Liver (tissue), 9 donors: ENCODE results near the gene SCN2A. TPM values are rescaled to one million over a fixed set of nuclear protein-coding genes. Genes with fewer than 3 reads are reported as not detected.

ENCODE experiments used
- DNase-seq: peaks from one replicate; pipeline ENCODE4 v3.0.0-alpha.2; 2017; ENCODE audit warnings: low spot score
- H3K27ac ChIP-seq, 2 donors: one replicate each; pipeline ENCODE4 v1.7.0; 2013; ENCODE audit warnings: inconsistent platforms in 2 of 2, low read length in 2 of 2, control low read depth in 1 of 2, low read depth in 1 of 2, mild to moderate bottlenecking in 1 of 2
- H3K27me3 ChIP-seq, 4 donors: one replicate each; pipeline versions ENCODE4 v1.6.1 to v1.7.0; 2013; ENCODE audit warnings: low read length in 3 of 4, inconsistent platforms in 1 of 4, mild to moderate bottlenecking in 1 of 4, moderate library complexity in 1 of 4; ENCODE audit not compliant: control insufficient read depth in 4 of 4, insufficient read depth in 4 of 4
- H3K36me3 ChIP-seq, 4 donors: one replicate each; pipeline versions ENCODE4 v1.6.1 to v1.7.0; 2013; ENCODE audit warnings: low read length in 3 of 4, mild to moderate bottlenecking in 3 of 4, low read depth in 1 of 4, moderate library complexity in 1 of 4; ENCODE audit not compliant: control insufficient read depth in 4 of 4, insufficient read depth in 3 of 4
- H3K4me1 ChIP-seq, 4 donors: one replicate each; pipeline versions ENCODE4 v1.6.1 to v1.7.0; 2013; ENCODE audit warnings: low read length in 3 of 4, mild to moderate bottlenecking in 3 of 4, moderate library complexity in 1 of 4; ENCODE audit not compliant: control insufficient read depth in 4 of 4, insufficient read depth in 4 of 4
- H3K4me3 ChIP-seq, 3 donors: one replicate each; pipeline versions ENCODE4 v1.6.1 to v1.7.0; 2013; ENCODE audit warnings: low read length in 3 of 3, control low read depth in 1 of 3, low read depth in 1 of 3, mild to moderate bottlenecking in 1 of 3
- H3K9ac ChIP-seq, 2 donors: one replicate each; pipeline ENCODE4 v1.7.0; 2013; ENCODE audit warnings: low read length in 2 of 2, mild to moderate bottlenecking in 2 of 2, moderate library complexity in 2 of 2, control low read depth in 1 of 2, low read depth in 1 of 2
- H3K9me3 ChIP-seq, 4 donors: one replicate each; pipeline versions ENCODE4 v1.6.1 to v1.7.0; 2013; ENCODE audit warnings: low read length in 3 of 4; ENCODE audit not compliant: control insufficient read depth in 4 of 4
- ATF3 ChIP-seq: IDR thresholded peaks from 2 replicates; pipeline ENCODE4 v1.6.1; 2016; ENCODE audit warnings: antibody characterized with exemption
- CTCF ChIP-seq: fragments of 150-350 bp; IDR thresholded peaks from 2 replicates; pipeline ENCODE4 v1.5.1; 2017; ENCODE audit warnings: improper control_type of control experiment, low read depth, low read length; ENCODE audit not compliant: missing input control
- EGR1 ChIP-seq, 2 donors: IDR thresholded peaks; 2 replicates each; pipeline ENCODE4 v1.6.1; 2016 to 2018; ENCODE audit warnings: antibody characterized with exemption in 2 of 2, low read depth in 2 of 2
- FOXA1 ChIP-seq: IDR thresholded peaks from 2 replicates; pipeline ENCODE4 v1.6.1; 2016; ENCODE audit warnings: antibody characterized with exemption
- FOXA2 ChIP-seq: IDR thresholded peaks from 2 replicates; pipeline ENCODE4 v1.6.1; 2016; ENCODE audit warnings: antibody characterized with exemption
- GABPA ChIP-seq, 2 donors: IDR thresholded peaks in 1 of 2; conservative IDR thresholded peaks in 1 of 2; 2 replicates each; pipeline ENCODE4 v1.6.1; 2016; ENCODE audit warnings: antibody characterized with exemption in 2 of 2, mild to moderate bottlenecking in 1 of 2, moderate library complexity in 1 of 2
- HNF4A ChIP-seq, 2 donors: conservative IDR thresholded peaks; 2 replicates each; pipeline ENCODE4 v1.6.1; 2016; ENCODE audit warnings: antibody characterized with exemption in 2 of 2, mild to moderate bottlenecking in 2 of 2
- HNF4G ChIP-seq: IDR thresholded peaks from 2 replicates; pipeline ENCODE4 v1.6.1; 2016; ENCODE audit warnings: antibody characterized with exemption
- JUND ChIP-seq, 2 donors: IDR thresholded peaks; 2 replicates each; pipeline ENCODE4 v1.6.1; 2016; ENCODE audit warnings: antibody characterized with exemption in 2 of 2
- MAX ChIP-seq: IDR thresholded peaks from 2 replicates; pipeline ENCODE4 v1.6.1; 2016; ENCODE audit warnings: antibody characterized with exemption
- NR2F2 ChIP-seq: IDR thresholded peaks from 2 replicates; pipeline ENCODE4 v1.6.1; 2016; ENCODE audit warnings: antibody characterized with exemption
- RAD21 ChIP-seq, 2 donors: IDR thresholded peaks; 2 replicates each; pipeline ENCODE4 v1.6.1; 2016; ENCODE audit warnings: antibody characterized with exemption in 2 of 2, mild to moderate bottlenecking in 2 of 2
- REST ChIP-seq: IDR thresholded peaks from 2 replicates; pipeline ENCODE4 v1.6.1; 2016; ENCODE audit warnings: antibody characterized with exemption, mild to moderate bottlenecking
- RXRA ChIP-seq, 2 donors: IDR thresholded peaks; 2 replicates each; pipeline ENCODE4 v1.6.1; 2017 to 2018; ENCODE audit warnings: antibody characterized with exemption in 2 of 2, mild to moderate bottlenecking in 1 of 2
- SP1 ChIP-seq: IDR thresholded peaks from 2 replicates; pipeline ENCODE4 v1.6.1; 2018; ENCODE audit warnings: antibody characterized with exemption, mild to moderate bottlenecking
- TAF1 ChIP-seq: conservative IDR thresholded peaks from 2 replicates; pipeline ENCODE4 v1.6.1; 2016; ENCODE audit warnings: antibody characterized with exemption, mild to moderate bottlenecking
- ZBTB33 ChIP-seq: IDR thresholded peaks from 2 replicates; pipeline ENCODE4 v1.6.1; 2016; ENCODE audit warnings: antibody characterized with exemption
- WGBS: extraction: QIAGEN DNeasy Blood & Tissue Kit; methylation state at CpG from one replicate; pipeline ENCODE4 v1.1.7; 2013; 5-methylcytosine and 5-hydroxymethylcytosine counted together
- polyA plus RNA-seq, 2 donors: library from polyadenylated mRNA; stranded (reverse) in 1 of 2; unstranded in 1 of 2; fragments of 200-250 nt in 1 of 2; fragments of >200 nt in 1 of 2; fragmentation: Nextera tagmentation in 1 of 2; extraction: Ambion mirVana in 1 of 2; gene quantifications; one replicate each; pipeline versions ENCODE4 v1.2.1 to v1.2.3, GENCODE V29; 2013 to 2015
- total RNA-seq, 2 donors: library from RNA; depleted of rRNA; stranded (reverse); fragments of >200 nt; gene quantifications; one replicate each; pipeline ENCODE4 v1.2.3, GENCODE V29; 2014
- donor health status: healthy.
- donor health status: healthy.
- donor health status: healthy.
- donor health status: healthy.
- donor health status: healthy.

The SCN2A gene
- total and polyA plus RNA-seq, 4 donors: 0.01 to 0.33 (median 0.05) TPM

GRCh38 chr2:165203689-165204559 lies 35.3 kb upstream of the SCN2A start, which contains the start of gene SCN3A:
Gene SCN3A, minus strand, starts transcription at chr2:165204050. Its CDS starts 27,656 bp downstream, at chr2:165176394.
- Histone ChIP-seq H3K9ac (peak within 1 kb of the TSS in 1 of 2 donors; percentile 19), H3K36me3 (no peaks in the 10 kb centered on the region), H3K27me3 (no peaks in the 10 kb centered on the region), H3K9me3 (no peaks in the 10 kb centered on the region), H3K27ac (no peak within 1 kb of the TSS), H3K4me1 (no peaks in the 10 kb centered on the region), H3K4me3 (no peak within 1 kb of the TSS)
- TF ChIP-seq FOXA1 (no peak), CTCF (peak; percentile 72), RAD21 (IDR thresholded peaks at IDR 0.05) (peak; percentile 88 to 91), MAX (no peak)
- WGBS: 24% methylated on average over 8 of the region's 8 CpGs
- no peak for DNase-seq

- Histone ChIP-seq H3K9ac (no peak overlapping the region), H3K27me3 (no peaks in the 10 kb centered on the region), H3K9me3 (no peaks in the 10 kb centered on the region), H3K36me3 (no peaks in the 10 kb centered on the region), H3K4me1 (no peaks in the 10 kb centered on the region), H3K4me3 (no peak overlapping the region), H3K27ac (no peak overlapping the region)
- no peak for DNase-seq
- WGBS: 84% methylated on average over 2 of the region's 2 CpGs
- TF ChIP-seq EGR1 (IDR thresholded peaks at IDR 0.05; ENCODE audit: low read depth in 2 of 2) (no peak), ZBTB33 (no peak), HNF4A (conservative IDR thresholded peaks at IDR 0.05) (no peak), GABPA (IDR thresholded peaks at IDR 0.05 in 1 of 2, conservative IDR thresholded peaks at IDR 0.05 in 1 of 2) (no peak), REST (no peak), RAD21 (IDR thresholded peaks at IDR 0.05) (no peak), HNF4G (no peak), FOXA1 (no peak), CTCF (no peak), RXRA (IDR thresholded peaks at IDR 0.05) (no peak), SP1 (no peak), TAF1 (no peak), MAX (no peak), ATF3 (no peak), JUND (IDR thresholded peaks at IDR 0.05) (no peak), FOXA2 (no peak), NR2F2 (no peak)
These were observed 33.3 kb upstream of the SCN2A start for GRCh38 chr2:165205865-165206264.
